ENCODE data around the gene SVEP1. TPM values are rescaled to one million over a fixed set of nuclear protein-coding genes. Genes with fewer than 3 reads are reported as not detected.

SVEP1 gene
- total and polyA plus RNA-seq, 2 of the 13 experiments (the other 11 are each of a cell fraction or from before 2014, with no cell fraction given): not detected

- TF ChIP-seq ZNF646 (CRISPR knock-in tag; IDR thresholded peaks at IDR 0.05): no peak
- TF ChIP-seq, protein P1, sequence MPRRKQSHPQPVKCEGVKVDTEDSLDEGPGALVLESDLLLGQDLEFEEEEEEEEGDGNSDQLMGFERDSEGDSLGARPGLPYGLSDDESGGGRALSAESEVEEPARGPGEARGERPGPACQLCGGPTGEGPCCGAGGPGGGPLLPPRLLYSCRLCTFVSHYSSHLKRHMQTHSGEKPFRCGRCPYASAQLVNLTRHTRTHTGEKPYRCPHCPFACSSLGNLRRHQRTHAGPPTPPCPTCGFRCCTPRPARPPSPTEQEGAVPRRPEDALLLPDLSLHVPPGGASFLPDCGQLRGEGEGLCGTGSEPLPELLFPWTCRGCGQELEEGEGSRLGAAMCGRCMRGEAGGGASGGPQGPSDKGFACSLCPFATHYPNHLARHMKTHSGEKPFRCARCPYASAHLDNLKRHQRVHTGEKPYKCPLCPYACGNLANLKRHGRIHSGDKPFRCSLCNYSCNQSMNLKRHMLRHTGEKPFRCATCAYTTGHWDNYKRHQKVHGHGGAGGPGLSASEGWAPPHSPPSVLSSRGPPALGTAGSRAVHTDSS (CRISPR knock-in tag; conservative IDR thresholded peaks at IDR 0.05): no peak
- TF ChIP-seq ZNF790 (CRISPR knock-in tag; IDR thresholded peaks at IDR 0.05; ENCODE audit: borderline replicate concordance): no peak
- TF ChIP-seq ZNF253 (CRISPR knock-in tag; IDR thresholded peaks at IDR 0.05; ENCODE audit: borderline replicate concordance): no peak
Observed at GRCh38 chr9:110468950-110469349, 110.6 kb downstream of the SVEP1 start (continued).

DNA sequence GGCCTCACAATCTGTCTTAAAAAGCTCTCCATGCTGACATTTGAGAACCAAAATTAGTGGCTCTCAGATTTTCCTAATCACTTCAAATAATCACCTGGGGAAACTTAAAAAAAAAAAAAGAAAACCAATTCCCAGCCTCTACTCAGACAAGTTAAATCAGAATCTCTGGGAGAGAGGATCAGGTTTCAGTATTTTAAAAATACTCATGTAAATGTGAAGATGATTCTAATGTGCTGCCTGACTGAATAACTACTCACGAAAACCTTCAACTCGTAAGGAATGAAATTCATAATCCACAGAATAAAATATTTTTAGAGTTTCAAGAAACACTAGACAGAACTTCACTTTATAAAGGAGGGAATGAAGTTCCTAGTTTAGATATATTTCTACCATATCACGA lies 114.4 kb downstream of the SVEP1 start:
- DNase-seq (ENCODE audit: low spot score): no peak
- no peak overlapping the region for H2AFZ ChIP-seq (ENCODE audit: low read length)
- no peaks in the 10 kb centered on the region for H3K36me3 ChIP-seq (replicated peaks in 1 of 2; ENCODE audit: control insufficient read depth in 1 of 2, insufficient read depth in 2 of 2, low read length in 2 of 2)
- 32% methylated on average over 3 of the region's 3 CpGs for WGBS (ENCODE audit: low lambda C conversion rate)
- H3K27me3 ChIP-seq (ENCODE audit: control insufficient read depth in 1 of 2, insufficient read depth in 2 of 2, low read length in 2 of 2): no peaks in the 10 kb centered on the region; a peak in 1 of 5 replicates
- H3K4me3 ChIP-seq (replicated peaks in 1 of 3; ENCODE audit: insufficient read depth in 1 of 3, low read depth in 2 of 3, low read length in 3 of 3): no peak overlapping the region
- TF ChIP-seq FIP1L1 (IDR thresholded peaks at IDR 0.05; ENCODE audit: borderline replicate concordance, insufficient read depth, low read depth, low read length) (no peak), MED8 (CRISPR knock-in tag; IDR thresholded peaks at IDR 0.05; ENCODE audit: insufficient replicate concordance) (no peak), ZNF496 (CRISPR knock-in tag; IDR thresholded peaks at IDR 0.05; ENCODE audit: insufficient replicate concordance) (no peak), SP1 (IDR thresholded peaks at IDR 0.05) (no peak), SP1 (CRISPR knock-in tag; IDR thresholded peaks at IDR 0.05) (no peak), ZNF772 (CRISPR knock-in tag; IDR thresholded peaks at IDR 0.05) (no peak), SALL2 (CRISPR knock-in tag; IDR thresholded peaks at IDR 0.05) (no peak), YEATS2 (CRISPR knock-in tag; IDR thresholded peaks at IDR 0.05; ENCODE audit: borderline replicate concordance) (no peak), GTF2F1 (IDR thresholded peaks at IDR 0.05; ENCODE audit: low read length) (no peak), RXRB (CRISPR knock-in tag; IDR thresholded peaks at IDR 0.05; ENCODE audit: borderline replicate concordance) (no peak)
- H3K9me3 ChIP-seq (ENCODE audit: low read length): no peaks in the 10 kb centered on the region
- H3K4me1 ChIP-seq (ENCODE audit: insufficient read depth, low read length): no peaks in the 10 kb centered on the region
- intact Hi-C loops (cut with micrococcal nuclease; ENCODE audit: unreplicated experiment): no loop called here
- no peaks in the 10 kb centered on the region for H4K20me1 ChIP-seq (ENCODE audit: insufficient read depth, low read length)
- H3K9ac ChIP-seq (ENCODE audit: insufficient read depth, low read depth, low read length): no peak overlapping the region
- H3K79me2 ChIP-seq (ENCODE audit: insufficient read depth, low read length): no peaks in the 10 kb centered on the region
- in situ Hi-C loops (cut with HindIII; ENCODE audit: extremely low pct_ligation_motif_present, low pct_unique_long_range_greater_than_20kb): no loop called here
- POLR2A ChIA-PET: no interaction called here
- BruUV-seq (replicated peaks): no TSS peak
- CTCF ChIA-PET (ENCODE audit: low intra/inter-chr PET ratio, low total read pairs): no interaction called here
- H3K4me2 ChIP-seq (ENCODE audit: low read depth, low read length): no peak overlapping the region
- H3K27ac ChIP-seq (ENCODE audit: extremely low read length, insufficient read depth, low read length): no peak overlapping the region
- ATAC-seq: no peak
- FAIRE-seq: no peak

Measured in HepG2 (cell line).